C4-2B (cell line): ENCODE data around the gene KIAA0232.

Experiments
- ZFX ChIP-seq: fragments of 450-650 bp; IDR thresholded peaks from 2 replicates; pipeline ENCODE4 v1.6.1; 2017
- TF ChIP-seq, protein P1 (sequence below): fragments of 450-650 bp; conservative IDR thresholded peaks from 2 replicates; pipeline ENCODE4 v1.5.1; 2017; ENCODE audit warnings: mild to moderate bottlenecking

- TF ChIP-seq, protein P1, sequence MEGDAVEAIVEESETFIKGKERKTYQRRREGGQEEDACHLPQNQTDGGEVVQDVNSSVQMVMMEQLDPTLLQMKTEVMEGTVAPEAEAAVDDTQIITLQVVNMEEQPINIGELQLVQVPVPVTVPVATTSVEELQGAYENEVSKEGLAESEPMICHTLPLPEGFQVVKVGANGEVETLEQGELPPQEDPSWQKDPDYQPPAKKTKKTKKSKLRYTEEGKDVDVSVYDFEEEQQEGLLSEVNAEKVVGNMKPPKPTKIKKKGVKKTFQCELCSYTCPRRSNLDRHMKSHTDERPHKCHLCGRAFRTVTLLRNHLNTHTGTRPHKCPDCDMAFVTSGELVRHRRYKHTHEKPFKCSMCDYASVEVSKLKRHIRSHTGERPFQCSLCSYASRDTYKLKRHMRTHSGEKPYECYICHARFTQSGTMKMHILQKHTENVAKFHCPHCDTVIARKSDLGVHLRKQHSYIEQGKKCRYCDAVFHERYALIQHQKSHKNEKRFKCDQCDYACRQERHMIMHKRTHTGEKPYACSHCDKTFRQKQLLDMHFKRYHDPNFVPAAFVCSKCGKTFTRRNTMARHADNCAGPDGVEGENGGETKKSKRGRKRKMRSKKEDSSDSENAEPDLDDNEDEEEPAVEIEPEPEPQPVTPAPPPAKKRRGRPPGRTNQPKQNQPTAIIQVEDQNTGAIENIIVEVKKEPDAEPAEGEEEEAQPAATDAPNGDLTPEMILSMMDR = no peak
- TF ChIP-seq ZFX = no peak
These were observed 68.9 kb downstream of the KIAA0232 start for GRCh38 chr4:6851431-6851830.
